Stimulated activated CD8-positive, alpha-beta memory T cell treated with anti-CD3 and anti-CD28 coated beads, Interleukin-12 subunit alpha, Interleukin-12 subunit beta, amount 100 ng/mL, for 24 hours (primary cell): Measurements from ENCODE around the gene POLL.

ENCODE experiments used
- DNase-seq: peaks from one replicate; pipeline ENCODE4 v3.0.0-alpha.2; 2020; ENCODE audit errors: extremely low read depth

Gene POLL

DNA sequence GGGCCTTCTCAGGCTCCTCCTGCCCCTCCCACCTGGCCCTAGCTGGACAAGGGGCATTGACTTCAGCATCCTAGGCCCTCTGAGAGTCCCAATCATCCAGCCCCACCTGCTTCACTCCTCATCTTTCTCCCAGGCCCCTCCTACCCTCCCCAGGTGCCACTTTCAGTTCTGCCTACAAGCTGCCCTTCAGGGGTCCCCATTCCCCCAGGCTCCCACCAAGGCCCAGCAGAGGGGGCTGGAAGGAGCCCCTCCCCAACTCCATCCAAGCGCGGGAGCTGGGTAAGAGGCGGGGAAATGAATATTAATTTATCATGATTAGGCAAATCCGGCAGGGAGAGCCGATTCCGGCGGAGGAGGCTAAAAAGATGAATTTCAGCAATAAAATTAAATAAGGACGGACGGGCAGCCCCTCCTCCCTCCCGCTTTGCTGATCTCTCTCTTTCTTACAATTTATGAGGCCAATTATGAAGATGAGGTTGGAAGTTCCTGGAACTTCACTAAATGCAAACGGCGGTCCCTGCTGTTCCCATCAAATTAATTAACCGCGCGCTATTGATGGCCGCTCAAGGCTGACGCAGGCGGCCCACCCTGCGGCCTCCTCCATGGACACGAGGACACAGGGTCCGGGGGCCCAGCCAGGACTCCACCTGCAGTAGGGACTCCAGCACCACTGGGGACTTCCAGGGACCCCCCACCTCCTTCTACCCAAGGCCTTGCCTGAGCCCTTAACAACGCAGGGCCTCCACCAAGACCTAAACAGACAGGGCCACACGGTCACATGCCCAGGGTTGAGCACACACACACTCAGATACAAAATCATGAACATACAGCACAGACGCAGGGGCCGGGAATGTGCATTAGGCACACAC, 13.9 kb downstream of the POLL start:
- no peak for DNase-seq

GRCh38 chr10:101572785-101573184, 15.3 kb downstream of the POLL start:
- no peak for DNase-seq

DNA sequence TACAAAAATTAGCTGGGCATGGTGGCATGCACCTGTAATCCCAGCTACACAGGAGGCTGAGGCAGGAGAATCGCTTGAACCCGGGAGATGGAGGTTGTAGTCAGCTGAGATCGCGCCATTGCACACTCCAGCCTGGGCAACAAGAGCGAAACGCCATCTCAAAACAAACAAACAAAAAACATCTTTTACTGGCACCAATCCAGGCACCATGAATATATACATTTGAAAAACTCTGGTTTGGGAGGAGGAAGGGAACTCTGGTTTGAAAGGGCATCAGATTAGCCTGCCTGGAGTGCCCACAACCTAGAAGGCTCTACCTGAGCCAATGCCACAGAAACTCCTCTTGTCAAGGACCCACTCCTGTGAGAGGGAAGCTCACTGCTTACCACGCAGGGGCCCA, 15.9 kb downstream of the POLL start:
- no peak for DNase-seq

DNA sequence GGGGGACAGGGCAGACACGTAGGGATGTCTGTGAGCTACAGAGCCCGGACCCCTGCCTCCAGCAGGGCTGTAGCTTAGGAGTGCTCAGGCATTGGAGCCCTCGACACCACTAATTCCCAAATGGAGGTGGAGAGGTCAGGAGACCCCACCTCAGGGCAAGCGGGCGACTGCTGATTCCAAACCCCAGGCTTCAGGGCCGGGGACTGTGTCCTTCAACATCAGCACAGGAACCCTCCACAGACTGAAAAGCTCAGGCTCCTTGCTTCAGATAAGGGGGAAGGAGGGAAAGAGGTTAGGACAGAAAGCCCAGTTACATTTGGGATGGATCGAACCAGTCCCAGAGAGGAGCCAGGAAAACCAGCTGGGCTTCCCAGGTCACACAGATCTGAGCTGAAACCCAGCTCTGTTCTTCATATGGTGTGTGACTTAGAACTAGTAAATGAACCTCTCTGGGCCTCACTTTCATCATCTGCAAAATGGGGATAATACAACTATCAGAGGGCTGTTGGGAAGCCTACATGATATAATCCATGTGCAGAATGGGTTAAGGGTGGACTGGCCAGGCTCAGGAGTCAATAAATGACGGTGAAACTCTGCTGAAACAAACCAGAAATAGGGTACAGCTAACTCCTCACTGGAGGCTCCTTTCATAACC, 16.7 kb downstream of the POLL start:
- no peak for DNase-seq

- no peak for DNase-seq
These were observed 17.4 kb downstream of the POLL start for GRCh38 chr10:101570428-101571270.

DNA sequence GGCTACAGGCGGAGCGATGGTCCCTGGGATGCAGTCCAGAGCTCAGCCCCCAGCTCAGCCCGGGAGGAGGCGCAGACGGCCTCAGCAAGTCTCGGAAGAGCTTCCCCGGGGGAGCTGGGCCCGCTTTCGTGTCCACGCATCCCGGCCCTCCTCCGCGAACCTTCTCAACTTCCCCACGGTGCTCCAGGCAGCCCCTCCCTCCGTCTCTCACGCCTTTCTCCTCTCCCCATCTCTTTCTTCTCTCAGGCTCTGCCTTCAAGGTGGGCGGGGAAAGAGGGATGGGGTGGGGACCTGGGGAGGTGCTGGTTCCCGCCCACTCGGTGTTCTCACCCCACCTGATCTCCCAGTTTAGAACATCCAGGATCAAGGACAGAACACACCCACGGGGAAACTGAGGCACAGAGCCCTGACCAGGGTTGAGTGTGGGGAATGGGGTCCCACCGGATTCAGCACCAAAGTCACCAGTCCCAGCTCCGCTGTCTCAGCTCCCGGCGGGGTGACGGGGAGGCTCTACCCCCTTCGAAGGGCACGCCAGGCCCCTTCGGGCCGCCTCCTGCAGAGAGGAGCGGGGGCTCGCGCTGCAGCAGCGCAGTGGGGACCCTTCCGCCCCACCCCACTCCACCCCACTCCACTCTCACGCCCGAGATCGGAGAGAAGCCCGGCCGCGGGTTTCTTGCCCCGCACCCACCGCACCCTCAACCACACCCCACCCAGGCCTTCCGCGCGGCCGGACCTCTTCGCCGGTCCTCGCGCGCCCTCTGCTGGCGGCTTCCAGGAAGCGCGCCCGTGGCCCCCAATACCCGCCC, 18.2 kb downstream of the POLL start:
- peak; percentile 40 for DNase-seq

GRCh38 chr10:101569323-101569621, 18.8 kb downstream of the POLL start:
- DNase-seq, result no peak

GRCh38 chr10:101568054-101568745, 19.9 kb downstream of the POLL start:
- DNase-seq, result no peak

DNA sequence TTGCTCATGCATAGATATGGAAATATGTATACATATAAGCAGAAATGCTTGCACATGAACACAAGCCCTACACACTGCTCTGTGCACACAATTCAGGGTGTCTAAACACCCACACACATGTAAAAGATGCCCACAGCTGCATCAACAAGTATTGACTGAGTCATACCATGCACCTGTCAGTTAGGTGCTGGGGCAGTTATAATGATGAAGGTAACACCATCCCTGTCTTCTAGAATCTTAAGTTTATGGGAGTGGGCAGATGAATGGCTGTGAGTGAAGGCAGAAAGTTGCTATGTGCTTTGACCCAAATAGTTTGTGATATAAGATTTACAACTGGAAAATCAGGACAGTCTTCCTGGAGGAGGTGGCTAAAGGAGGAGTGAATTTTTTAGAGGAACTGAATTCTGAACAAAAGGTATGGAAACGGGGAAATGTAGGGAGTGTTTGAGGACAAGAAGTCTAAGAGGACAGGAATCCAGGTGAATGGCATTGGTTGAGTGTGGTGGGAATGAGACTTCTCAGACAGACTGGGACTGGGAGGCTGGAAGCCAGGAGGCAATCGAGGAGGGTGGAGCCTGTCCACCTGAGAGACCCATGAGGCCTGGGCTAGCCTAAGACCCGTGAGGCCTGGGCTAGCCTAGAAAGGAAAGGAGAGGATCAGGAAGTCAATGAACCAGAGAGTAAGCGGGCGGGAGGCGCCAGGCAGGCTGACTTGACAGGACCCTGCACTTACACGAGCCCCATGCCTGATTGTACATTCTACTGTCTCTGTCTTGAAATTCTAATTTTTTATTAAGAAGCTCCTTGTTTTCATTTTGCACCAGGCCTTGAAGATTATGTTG, 20.7 kb downstream of the POLL start:
- no peak for DNase-seq

DNA sequence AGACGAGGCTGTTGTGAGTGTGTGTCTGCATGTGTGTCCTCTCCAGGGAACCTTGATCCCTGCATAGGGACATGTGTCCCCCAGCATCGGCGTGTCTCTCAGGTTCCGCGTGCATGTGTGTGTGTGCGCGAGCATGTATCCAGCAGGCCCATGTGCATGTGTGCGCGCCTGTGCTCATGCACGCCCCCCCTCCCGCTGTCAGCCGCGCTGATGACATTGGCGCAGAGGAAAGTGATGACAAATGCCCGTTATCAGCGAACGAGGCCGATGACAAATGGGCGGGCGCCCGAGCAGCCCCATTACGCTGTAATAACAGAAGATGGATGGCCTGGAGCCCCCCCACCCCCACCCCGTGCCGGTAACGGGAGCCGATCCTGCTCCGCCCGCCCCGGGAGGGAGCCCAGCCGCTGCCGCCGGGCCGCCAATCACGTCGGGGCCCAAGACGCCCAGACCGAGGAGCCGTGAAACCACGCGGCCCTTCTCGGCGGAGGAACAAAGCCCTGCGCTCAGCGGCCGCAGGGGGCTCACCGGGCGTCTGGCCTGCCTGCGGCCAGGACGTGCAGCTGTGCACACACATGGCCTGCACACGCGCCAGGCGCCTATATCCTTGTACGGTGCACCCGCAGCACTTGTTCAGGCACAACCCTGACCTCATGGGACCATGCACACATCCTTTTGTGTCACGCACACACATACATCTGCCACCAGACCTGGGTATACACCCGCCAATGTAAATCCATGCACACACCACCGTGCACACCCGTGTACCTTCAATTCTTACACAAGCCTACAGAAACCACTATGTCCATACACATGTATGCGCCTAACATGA, 21.5 kb downstream of the POLL start:
- no peak for DNase-seq

- no peak for DNase-seq
These were observed 22.1 kb downstream of the POLL start for GRCh38 chr10:101565936-101566332.

DNA sequence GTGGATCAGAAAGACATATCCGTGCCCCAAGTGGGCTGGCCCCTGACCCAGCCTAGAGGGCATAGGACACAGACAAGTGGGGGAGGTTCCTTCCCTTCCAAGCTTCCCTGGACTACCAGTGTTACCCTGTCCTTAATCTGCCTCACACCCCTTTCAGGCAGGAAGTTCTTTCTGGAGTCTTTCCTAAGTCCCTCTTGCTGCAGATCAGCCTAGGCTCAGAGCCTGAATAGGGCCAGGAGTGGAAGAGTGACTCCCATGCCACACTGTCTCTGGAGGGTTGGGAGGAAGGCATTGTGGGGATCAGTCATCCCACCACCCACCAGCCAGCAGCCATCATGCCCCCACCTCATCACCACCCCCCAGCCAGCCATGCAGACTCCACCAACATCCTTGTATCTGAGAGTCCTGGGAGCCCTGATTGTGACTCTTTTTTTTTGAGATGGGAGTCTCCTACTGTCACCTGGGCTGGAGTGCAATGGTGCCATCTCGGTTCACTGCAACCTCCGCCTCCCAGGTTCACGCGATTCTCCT, 22.6 kb downstream of the POLL start:
- DNase-seq, result no peak

GRCh38 chr10:101564490-101564991, 23.5 kb downstream of the POLL start:
- DNase-seq, result no peak

- no peak for DNase-seq
These were observed 24.5 kb downstream of the POLL start for GRCh38 chr10:101563497-101564040.

DNA sequence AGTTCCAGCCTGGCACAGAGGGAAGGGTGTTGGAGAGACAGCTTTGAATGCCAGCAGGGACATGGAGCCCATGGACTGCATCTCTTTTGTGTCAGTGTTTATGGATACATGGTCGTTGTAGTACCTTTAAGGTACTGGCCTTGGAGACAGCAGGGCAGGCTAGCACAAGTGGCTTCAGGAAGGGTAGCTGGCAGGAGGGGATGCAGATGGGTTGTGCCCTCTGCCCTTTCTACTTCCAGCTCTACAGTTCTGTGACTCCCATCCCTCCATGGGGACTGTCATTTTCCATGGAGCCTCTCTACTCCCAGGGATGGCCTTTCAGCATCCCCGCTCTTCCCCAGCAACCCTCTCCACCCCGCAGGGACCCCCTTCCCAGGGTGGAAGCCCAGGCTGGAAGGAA, 25.1 kb downstream of the POLL start:
- DNase-seq, result no peak

DNA sequence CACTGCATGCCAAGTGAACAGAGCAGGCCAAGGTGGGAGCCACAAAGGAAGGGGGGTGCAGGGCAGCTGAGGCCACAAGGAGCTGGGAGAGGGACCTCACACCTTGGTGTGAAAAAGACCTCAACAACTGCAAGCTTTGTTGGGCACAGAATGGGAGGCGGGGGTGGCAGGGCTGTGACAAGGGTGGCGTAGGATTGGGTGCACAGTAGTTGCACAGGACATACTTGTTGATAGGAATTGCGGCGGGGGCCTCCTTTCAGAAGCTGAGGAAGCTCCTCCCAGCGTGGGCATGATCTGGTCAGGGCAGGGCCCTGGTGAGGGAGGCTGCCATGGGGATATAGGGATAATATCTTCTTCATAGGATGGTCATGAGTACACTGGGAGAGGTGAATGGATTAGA, 25.8 kb downstream of the POLL start:
- DNase-seq, result no peak

GRCh38 chr10:101561068-101561915, 26.8 kb downstream of the POLL start:
- no peak for DNase-seq
